Fibroblast of mammary gland (primary cell): ENCODE data around the gene RAB3A.

ENCODE experiments used
- DNase-seq: peaks from one replicate; pipeline ENCODE4 v3.0.0-alpha.2; 2010; ENCODE audit warnings: low read depth
- H3K4me3 ChIP-seq: 2 replicates; pipeline ENCODE4 v1.5.1; 2011; ENCODE audit warnings: low read depth, mild to moderate bottlenecking, low read length, moderate library complexity; ENCODE audit not compliant: control insufficient read depth
- CTCF ChIP-seq: conservative IDR thresholded peaks from 2 replicates; pipeline ENCODE4 v1.5.1; 2011; ENCODE audit warnings: low read depth, low read length, inconsistent platforms; ENCODE audit not compliant: control insufficient read depth, insufficient read depth

The RAB3A gene

GRCh38 chr19:18157465-18158063, 46.3 kb downstream of the RAB3A start:
- no peak for DNase-seq
- no peak for TF ChIP-seq CTCF
- H3K4me3 ChIP-seq: no peak overlapping the region

GRCh38 chr19:18156841-18157464, 46.9 kb downstream of the RAB3A start:
- H3K4me3 ChIP-seq: no peak overlapping the region
- DNase-seq: peak; percentile 87
- no peak for TF ChIP-seq CTCF

GRCh38 chr19:18156268-18156667, 47.6 kb downstream of the RAB3A start:
- H3K4me3 ChIP-seq: no peak overlapping the region
- no peak for TF ChIP-seq CTCF

GRCh38 chr19:18155095-18156087, 48.5 kb downstream of the RAB3A start:
- no peak for DNase-seq
- H3K4me3 ChIP-seq: no peak overlapping the region
- no peak for TF ChIP-seq CTCF

More at GRCh38 chr19:18156268-18156667, 47.6 kb downstream of the RAB3A start:
- DNase-seq: no peak

GRCh38 chr19:18153556-18154134, 50.2 kb downstream of the RAB3A start:
- no peak for DNase-seq
- H3K4me3 ChIP-seq: peak overlapping the region; percentile 83
- TF ChIP-seq CTCF: no peak

GRCh38 chr19:18152817-18153555, 50.9 kb downstream of the RAB3A start, which contains the start of gene PIK3R2:
PIK3R2 (plus strand) TSS chr19:18153163; CDS start chr19:18155880, 2,717 bp downstream.
- peak within 1 kb of the TSS; percentile 83 for H3K4me3 ChIP-seq
- TF ChIP-seq CTCF: no peak

More at GRCh38 chr19:18152817-18153555, 50.9 kb downstream of the RAB3A start, which contains the start of gene PIK3R2:
- DNase-seq: peak; percentile 98
